Keratinocyte (primary cell): ENCODE results near the gene RFX3. TPM values are rescaled to one million over a fixed set of nuclear protein-coding genes. Genes with fewer than 3 reads are reported as not detected.
"Not testable (repeated sequence)": the region's sequence is repeated elsewhere in the genome, so short reads cannot be mapped to it uniquely, and the experiment has no call there.

Experiments
- DNase-seq: peaks from one replicate; pipeline ENCODE4 v3.0.0-alpha.2; 2011; ENCODE audit warnings: low read depth, missing footprints, low spot score
- FAIRE-seq: peaks from 2 replicates; lab custom pipeline; 2011; peaks lifted over from hg19 to GRCh38; lab: Jason Lieb, UNC
- H2AFZ ChIP-seq: 2 replicates; pipeline ENCODE4 v1.6.0; 2012; ENCODE audit warnings: low read length, control low read depth, inconsistent platforms; ENCODE audit not compliant: control insufficient read depth
- H3K27ac ChIP-seq: 2 replicates; pipeline ENCODE4 v1.5.1; 2011; ENCODE audit warnings: low read length; ENCODE audit not compliant: control insufficient read depth, insufficient read depth
- H3K27me3 ChIP-seq: 3 replicates; pipeline ENCODE4 v1.6.0; 2011; ENCODE audit warnings: low read length; ENCODE audit not compliant: control insufficient read depth, insufficient read depth; ENCODE audit errors: extremely low read depth
- H3K36me3 ChIP-seq, 2 experiments: 2 replicates in 1 of 2; 3 replicates in 1 of 2; pipeline ENCODE4 v1.5.1; 2011; ENCODE audit warnings: low read length in 2 of 2, mild to moderate bottlenecking in 1 of 2; ENCODE audit not compliant: control insufficient read depth in 2 of 2, insufficient read depth in 2 of 2; ENCODE audit errors: extremely low read depth in 1 of 2
- H3K4me1 ChIP-seq: 3 replicates; pipeline ENCODE4 v1.5.1; 2011; ENCODE audit warnings: low read length; ENCODE audit not compliant: control insufficient read depth, insufficient read depth; ENCODE audit errors: extremely low read depth
- H3K4me2 ChIP-seq: 3 replicates; pipeline ENCODE4 v1.6.0; 2011; ENCODE audit warnings: low read depth, low read length; ENCODE audit not compliant: control insufficient read depth, insufficient read depth; ENCODE audit errors: extremely low read depth
- H3K4me3 ChIP-seq, 3 experiments: fragments of 200-600 bp in 1 of 3; sonication (generic) in 1 of 3; 2 replicates in 2 of 3; 3 replicates in 1 of 3; pipeline ENCODE4 v1.5.1; 2011 to 2016; ENCODE audit warnings: low read length in 3 of 3, mild to moderate bottlenecking in 3 of 3, control low read depth in 2 of 3, inconsistent platforms in 1 of 3, low read depth in 1 of 3, mixed read lengths in 1 of 3, mixed run types in 1 of 3, moderate library complexity in 1 of 3; ENCODE audit not compliant: control insufficient read depth in 2 of 3, insufficient read depth in 2 of 3; ENCODE audit errors: extremely low read depth in 1 of 3
- H3K79me2 ChIP-seq: 2 replicates; pipeline ENCODE4 v1.6.0; 2012; ENCODE audit warnings: low read length; ENCODE audit not compliant: control insufficient read depth, insufficient read depth
- H3K9ac ChIP-seq: 3 replicates; pipeline ENCODE4 v1.6.0; 2011; ENCODE audit warnings: low read length; ENCODE audit not compliant: control insufficient read depth, insufficient read depth; ENCODE audit errors: extremely low read depth
- H3K9me1 ChIP-seq: 3 replicates; pipeline ENCODE4 v1.6.0; 2011; ENCODE audit warnings: low read length; ENCODE audit not compliant: control insufficient read depth, insufficient read depth; ENCODE audit errors: extremely low read depth
- H3K9me3 ChIP-seq: 2 replicates; pipeline ENCODE4 v1.5.1; 2012; ENCODE audit warnings: low read depth, low read length; ENCODE audit not compliant: control insufficient read depth
- H4K20me1 ChIP-seq: 3 replicates; pipeline ENCODE4 v1.6.0; 2011; ENCODE audit warnings: low read length; ENCODE audit not compliant: control insufficient read depth, insufficient read depth; ENCODE audit errors: extremely low read depth
- EZH2 ChIP-seq: IDR thresholded peaks from one replicate; pipeline ENCODE4 v1.6.1; 2012; ENCODE audit warnings: inconsistent platforms, mild to moderate bottlenecking, low read length, moderate library complexity
- dilution Hi-C: fragments of 300-500 bp; cut with MboI; formaldehyde crosslinking; loops from one replicate; pipeline ENCODE4 v1.7.0; 2020; ENCODE audit warnings: low sequenced_read_pairs; ENCODE audit not compliant: extremely low pct_ligation_motif_present
- polyA plus RNA-seq, 5 experiments: library from polyadenylated mRNA; depleted of rRNA in 3 of 5; stranded (reverse) in 3 of 5; stranded (forward) in 1 of 5; unstranded in 1 of 5; fragments of >200 nt; gene quantifications; 1 replicate in 1 of 5; 2 replicates in 3 of 5; 3 replicates in 1 of 5; pipeline versions ENCODE4 v1.2.1 to v1.2.3, GENCODE V29; 2011 to 2012; ENCODE audit warnings: missing spikeins in 2 of 5, low read depth in 1 of 5, low replicate concordance in 1 of 5
- TF ChIP-seq, protein P1 (sequence below), 3 experiments: IDR thresholded peaks in 1 of 3; conservative IDR thresholded peaks in 1 of 3; optimal IDR thresholded peaks in 1 of 3; 2 replicates in 2 of 3; 3 replicates in 1 of 3; pipeline versions ENCODE3 to v1.5.1; 2011; ENCODE audit warnings: low read length in 3 of 3, mild to moderate bottlenecking in 3 of 3, moderate library complexity in 2 of 3, control low read depth in 1 of 3, inconsistent platforms in 1 of 3; ENCODE audit not compliant: insufficient read depth in 2 of 3; ENCODE audit errors: extremely low read depth in 1 of 3

Gene RFX3
- polyA plus RNA-seq, 1 donor (not counting 4 experiments of a cell fraction or from before 2014, with no cell fraction given): 1.8 TPM

- FAIRE-seq (no peak), DNase-seq (no peak)
- H2AFZ ChIP-seq: no peak overlapping the region
- no peaks in the 10 kb centered on the region for H3K4me1 ChIP-seq
- no peak overlapping the region for H3K9ac ChIP-seq
- no peaks in the 10 kb centered on the region for H3K9me3 ChIP-seq
- H3K4me3 ChIP-seq: no peak overlapping the region
- H3K27ac ChIP-seq: no peak overlapping the region
- no peaks in the 10 kb centered on the region for H3K36me3 ChIP-seq
- dilution Hi-C loops: no loop called here
- no peak for TF ChIP-seq EZH2
- TF ChIP-seq, protein P1, sequence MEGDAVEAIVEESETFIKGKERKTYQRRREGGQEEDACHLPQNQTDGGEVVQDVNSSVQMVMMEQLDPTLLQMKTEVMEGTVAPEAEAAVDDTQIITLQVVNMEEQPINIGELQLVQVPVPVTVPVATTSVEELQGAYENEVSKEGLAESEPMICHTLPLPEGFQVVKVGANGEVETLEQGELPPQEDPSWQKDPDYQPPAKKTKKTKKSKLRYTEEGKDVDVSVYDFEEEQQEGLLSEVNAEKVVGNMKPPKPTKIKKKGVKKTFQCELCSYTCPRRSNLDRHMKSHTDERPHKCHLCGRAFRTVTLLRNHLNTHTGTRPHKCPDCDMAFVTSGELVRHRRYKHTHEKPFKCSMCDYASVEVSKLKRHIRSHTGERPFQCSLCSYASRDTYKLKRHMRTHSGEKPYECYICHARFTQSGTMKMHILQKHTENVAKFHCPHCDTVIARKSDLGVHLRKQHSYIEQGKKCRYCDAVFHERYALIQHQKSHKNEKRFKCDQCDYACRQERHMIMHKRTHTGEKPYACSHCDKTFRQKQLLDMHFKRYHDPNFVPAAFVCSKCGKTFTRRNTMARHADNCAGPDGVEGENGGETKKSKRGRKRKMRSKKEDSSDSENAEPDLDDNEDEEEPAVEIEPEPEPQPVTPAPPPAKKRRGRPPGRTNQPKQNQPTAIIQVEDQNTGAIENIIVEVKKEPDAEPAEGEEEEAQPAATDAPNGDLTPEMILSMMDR (optimal IDR thresholded peaks at IDR 0.05 in 1 of 3, IDR thresholded peaks at IDR 0.05 in 1 of 3, conservative IDR thresholded peaks at IDR 0.05 in 1 of 3; ENCODE audit: extremely low read depth in 1 of 3, insufficient read depth in 2 of 3, low read length in 3 of 3): no peak
- no peak overlapping the region for H3K4me2 ChIP-seq
- H3K9me1 ChIP-seq: no peaks in the 10 kb centered on the region
- no peaks in the 10 kb centered on the region for H4K20me1 ChIP-seq
- H3K27me3 ChIP-seq: no peaks in the 10 kb centered on the region
- H3K79me2 ChIP-seq: no peaks in the 10 kb centered on the region
Measured at GRCh38 chr9:3321186-3321585, 204.6 kb downstream of the RFX3 start.

DNA sequence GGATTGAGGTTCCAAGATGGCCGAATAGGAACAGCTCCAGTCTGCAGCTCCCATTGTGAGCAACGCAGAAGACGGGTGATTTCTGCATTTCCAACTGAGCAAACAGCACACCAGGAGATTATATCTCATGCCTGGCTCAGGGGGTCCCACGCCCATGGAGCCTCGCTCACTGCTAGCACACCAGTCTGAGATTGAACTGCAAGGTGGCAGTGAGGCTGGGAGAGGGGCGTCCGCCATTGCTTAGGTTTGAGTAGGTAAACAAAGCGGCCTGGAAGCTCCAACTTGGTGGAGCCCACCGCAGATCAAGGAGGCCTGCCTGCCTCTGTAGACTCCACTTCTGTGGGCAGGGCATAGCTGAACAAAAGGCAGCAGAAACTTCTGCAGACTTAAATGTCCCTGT is 213.2 kb downstream of the RFX3 start:
- H3K9me3 ChIP-seq, H3K27ac ChIP-seq, H3K4me3 ChIP-seq, FAIRE-seq, H3K27me3 ChIP-seq, H4K20me1 ChIP-seq, H2AFZ ChIP-seq, DNase-seq, H3K36me3 ChIP-seq, H3K4me2 ChIP-seq, dilution Hi-C loops, H3K9me1 ChIP-seq, H3K79me2 ChIP-seq, H3K4me1 ChIP-seq, H3K9ac ChIP-seq: not testable (repeated sequence)

- Histone ChIP-seq H3K79me2 (no peaks in the 10 kb centered on the region), H3K4me3 (no peak overlapping the region), H3K9ac (no peak overlapping the region), H3K9me3 (no peaks in the 10 kb centered on the region), H3K36me3 (no peaks in the 10 kb centered on the region), H4K20me1 (no peaks in the 10 kb centered on the region), H3K27me3 (no peaks in the 10 kb centered on the region), H3K27ac (no peak overlapping the region), H3K4me2 (no peak overlapping the region), H3K4me1 (no peaks in the 10 kb centered on the region), H2AFZ (no peak overlapping the region), H3K9me1 (no peaks in the 10 kb centered on the region)
- TF ChIP-seq, protein P1 (optimal IDR thresholded peaks at IDR 0.05 in 1 of 3, IDR thresholded peaks at IDR 0.05 in 1 of 3, conservative IDR thresholded peaks at IDR 0.05 in 1 of 3; ENCODE audit: extremely low read depth in 1 of 3, insufficient read depth in 2 of 3, low read length in 3 of 3): no peak
- no peak for TF ChIP-seq EZH2
- dilution Hi-C loops: no loop called here
- no peak for DNase-seq
- FAIRE-seq: no peak
Measured at GRCh38 chr9:3308609-3309008, 217.2 kb downstream of the RFX3 start.

GRCh38 chr9:3304388-3304787 is 221.4 kb downstream of the RFX3 start:
- H3K27me3 ChIP-seq, H3K36me3 ChIP-seq, H3K9me3 ChIP-seq, dilution Hi-C loops, H3K4me3 ChIP-seq, H3K9ac ChIP-seq, DNase-seq, H3K4me2 ChIP-seq, H3K79me2 ChIP-seq, H2AFZ ChIP-seq, H3K4me1 ChIP-seq, FAIRE-seq, H4K20me1 ChIP-seq, H3K9me1 ChIP-seq, H3K27ac ChIP-seq: not testable (repeated sequence)
